ENCODE results near the gene SYT8.

DNA sequence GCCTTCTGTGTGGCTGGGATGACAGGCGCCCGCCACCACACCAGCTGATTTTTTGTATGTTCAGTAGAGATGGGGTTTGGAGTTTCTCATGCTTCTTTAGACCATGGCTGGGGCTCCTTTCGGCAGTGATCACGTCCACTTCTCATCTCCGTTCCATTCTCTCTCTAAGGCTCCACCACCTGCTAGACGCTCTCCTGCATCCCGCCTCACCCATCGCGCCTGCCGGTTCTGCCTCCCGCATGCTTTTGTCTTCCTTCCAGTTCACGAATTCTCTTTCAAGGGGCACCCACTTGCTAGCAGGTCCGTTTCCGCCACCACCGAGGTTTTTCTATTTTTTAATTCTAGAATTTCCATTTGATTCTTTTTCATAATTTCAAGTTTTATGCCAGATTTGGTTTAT, 22.0 kb upstream of the SYT8 start:
- TF ChIP-seq, protein P1, sequence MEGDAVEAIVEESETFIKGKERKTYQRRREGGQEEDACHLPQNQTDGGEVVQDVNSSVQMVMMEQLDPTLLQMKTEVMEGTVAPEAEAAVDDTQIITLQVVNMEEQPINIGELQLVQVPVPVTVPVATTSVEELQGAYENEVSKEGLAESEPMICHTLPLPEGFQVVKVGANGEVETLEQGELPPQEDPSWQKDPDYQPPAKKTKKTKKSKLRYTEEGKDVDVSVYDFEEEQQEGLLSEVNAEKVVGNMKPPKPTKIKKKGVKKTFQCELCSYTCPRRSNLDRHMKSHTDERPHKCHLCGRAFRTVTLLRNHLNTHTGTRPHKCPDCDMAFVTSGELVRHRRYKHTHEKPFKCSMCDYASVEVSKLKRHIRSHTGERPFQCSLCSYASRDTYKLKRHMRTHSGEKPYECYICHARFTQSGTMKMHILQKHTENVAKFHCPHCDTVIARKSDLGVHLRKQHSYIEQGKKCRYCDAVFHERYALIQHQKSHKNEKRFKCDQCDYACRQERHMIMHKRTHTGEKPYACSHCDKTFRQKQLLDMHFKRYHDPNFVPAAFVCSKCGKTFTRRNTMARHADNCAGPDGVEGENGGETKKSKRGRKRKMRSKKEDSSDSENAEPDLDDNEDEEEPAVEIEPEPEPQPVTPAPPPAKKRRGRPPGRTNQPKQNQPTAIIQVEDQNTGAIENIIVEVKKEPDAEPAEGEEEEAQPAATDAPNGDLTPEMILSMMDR (IDR thresholded peaks at IDR 0.05; ENCODE audit: low read depth, low read length, poor library complexity, severe bottlenecking): no peak
- no peak for TF ChIP-seq EZH2phosphoT487 (IDR thresholded peaks at IDR 0.05; ENCODE audit: borderline replicate concordance, low read length)

All from DOHH2 (cell line).